ENCODE results near the gene SBF2.
"Not testable (repeated sequence)": the region's sequence is repeated elsewhere in the genome, so short reads cannot be mapped to it uniquely, and the experiment has no call there.

Gene SBF2

GRCh38 chr11:10268746-10269488, 25.1 kb downstream of the SBF2 start:
- in situ Hi-C loops (cut with MboI; ENCODE audit: low sequenced_read_pairs) = no loop called here

GRCh38 chr11:10267821-10268220, 26.2 kb downstream of the SBF2 start:
- in situ Hi-C loops (cut with MboI; ENCODE audit: low sequenced_read_pairs) = no loop called here

DNA sequence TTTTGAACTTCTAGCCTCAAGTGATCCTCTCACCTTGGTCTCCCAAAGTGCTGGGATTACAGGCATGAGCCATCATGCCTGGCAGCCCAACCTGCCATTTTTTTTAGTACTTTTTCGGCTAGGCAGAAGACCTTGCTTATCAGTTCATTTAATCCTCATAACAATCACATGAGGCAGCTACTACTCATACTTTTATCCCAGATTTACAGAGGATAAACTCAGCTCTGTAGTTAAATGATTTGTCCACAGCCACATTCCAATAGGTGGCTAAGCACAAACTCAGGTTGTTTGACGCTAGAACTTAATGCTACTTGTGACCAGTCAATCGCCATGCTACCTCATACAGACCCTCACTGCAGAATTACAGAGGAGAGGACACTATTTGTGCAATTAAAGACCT, 28.1 kb downstream of the SBF2 start:
- in situ Hi-C loops (cut with MboI; ENCODE audit: low sequenced_read_pairs) = no loop called here

DNA sequence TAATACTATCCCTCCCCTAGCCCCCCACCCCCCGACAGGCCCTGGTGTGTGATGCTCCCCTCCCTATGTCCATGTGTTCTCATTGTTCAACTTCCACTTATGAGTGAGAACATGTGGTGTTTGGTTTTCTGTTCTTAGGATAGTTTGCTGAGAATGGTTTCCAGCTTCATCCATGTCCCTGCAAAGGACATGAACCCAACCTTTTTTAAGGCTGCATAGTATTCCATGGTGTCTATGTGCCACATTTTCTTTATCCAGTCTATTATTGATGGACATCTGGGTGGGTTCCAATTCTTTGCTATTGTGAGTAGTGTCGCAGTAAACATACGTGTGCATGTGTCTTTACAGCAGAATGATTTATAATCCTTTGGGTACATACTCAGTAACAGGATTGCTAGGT, 29.3 kb downstream of the SBF2 start:
- in situ Hi-C loops (cut with MboI; ENCODE audit: low sequenced_read_pairs) = not testable (repeated sequence)

DNA sequence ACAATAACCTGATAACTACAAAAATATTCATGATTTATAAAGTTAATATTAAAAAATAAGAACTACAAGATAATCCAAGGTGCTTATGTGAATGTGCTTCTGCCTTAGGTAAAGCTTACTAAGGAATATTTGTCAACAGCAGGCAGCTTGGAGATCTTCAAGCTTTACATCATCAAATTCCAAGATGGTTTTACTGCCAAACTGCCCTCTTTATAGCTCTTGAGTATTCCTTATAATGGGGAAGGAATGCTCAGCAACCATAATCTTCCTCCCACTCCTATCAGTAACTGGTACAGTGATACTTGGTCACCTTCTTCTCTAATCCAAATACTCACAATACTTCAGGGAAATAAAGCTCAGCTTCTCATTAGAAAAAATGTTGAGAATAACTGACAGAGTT, 30.1 kb downstream of the SBF2 start:
- in situ Hi-C loops (cut with MboI; ENCODE audit: low sequenced_read_pairs) = no loop called here

- in situ Hi-C loops (cut with MboI; ENCODE audit: low sequenced_read_pairs) = no loop called here
Observed at GRCh38 chr11:10261821-10262220, 32.2 kb downstream of the SBF2 start.

DNA sequence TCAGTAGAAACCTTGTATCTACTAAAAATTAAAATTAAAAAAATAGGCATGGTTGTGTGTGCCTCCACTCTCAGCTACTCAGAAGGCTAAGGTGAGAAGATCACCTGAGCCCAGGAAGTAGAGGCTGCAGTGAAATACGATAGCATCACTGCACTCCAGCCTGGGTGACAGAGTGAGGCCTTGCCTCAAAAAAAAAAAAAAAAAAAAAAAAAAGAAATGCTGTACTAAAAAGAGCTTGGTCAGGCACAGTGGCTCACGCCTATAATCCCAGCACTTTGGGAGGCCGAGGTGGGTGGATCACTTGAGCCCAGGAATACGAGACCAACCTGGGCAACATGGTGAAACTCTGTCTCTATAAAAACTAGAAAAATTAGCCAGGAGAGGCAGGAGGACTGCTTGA, 36.5 kb downstream of the SBF2 start:
- in situ Hi-C loops (cut with MboI; ENCODE audit: low sequenced_read_pairs) = no loop called here

DNA sequence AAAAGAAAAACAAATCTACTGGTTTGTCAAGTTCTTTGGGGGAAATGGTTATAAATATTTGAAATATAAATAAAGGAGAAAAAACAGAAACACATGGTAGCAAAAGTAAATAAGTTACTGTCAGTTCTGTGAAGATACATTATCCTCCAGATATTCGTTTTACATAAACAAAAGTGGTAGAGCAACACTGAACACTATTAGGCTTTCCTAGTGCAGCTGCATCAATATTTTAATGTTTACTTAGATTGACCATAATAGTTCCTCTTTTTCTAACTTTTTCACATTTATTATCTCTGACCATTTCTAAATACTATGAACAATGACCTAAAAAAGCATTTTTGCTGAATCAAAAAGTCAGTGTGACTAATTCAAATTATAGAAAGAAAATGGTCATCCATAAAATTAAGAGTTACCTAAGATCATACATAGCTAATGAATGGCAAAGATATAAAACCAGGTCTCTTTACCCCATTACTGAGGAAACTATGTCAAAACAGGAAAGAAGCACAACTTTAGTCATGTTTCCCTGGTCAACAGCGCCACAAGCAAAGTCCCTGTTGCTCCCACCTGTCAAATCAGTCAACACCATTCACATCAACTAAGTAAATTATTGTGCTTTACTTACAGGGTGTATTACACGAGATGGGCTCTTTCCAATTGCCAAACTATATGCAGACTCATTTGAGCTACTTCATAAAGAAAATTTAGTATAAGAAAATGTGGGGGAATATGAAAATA, 38.5 kb downstream of the SBF2 start:
- in situ Hi-C loops (cut with MboI; ENCODE audit: low sequenced_read_pairs) = no loop called here

- in situ Hi-C loops (cut with MboI; ENCODE audit: low sequenced_read_pairs) = not testable (repeated sequence)
Observed at GRCh38 chr11:10249448-10250131, 44.4 kb downstream of the SBF2 start.

GRCh38 chr11:10247011-10247410, 47.0 kb downstream of the SBF2 start:
- in situ Hi-C loops (cut with MboI; ENCODE audit: low sequenced_read_pairs) = no loop called here

- in situ Hi-C loops (cut with MboI; ENCODE audit: low sequenced_read_pairs) = no loop called here
Observed at GRCh38 chr11:10243896-10244575, 50.0 kb downstream of the SBF2 start.

GRCh38 chr11:10236840-10237239, 57.2 kb downstream of the SBF2 start:
- in situ Hi-C loops (cut with MboI; ENCODE audit: low sequenced_read_pairs) = no loop called here

- in situ Hi-C loops (cut with MboI; ENCODE audit: low sequenced_read_pairs) = no loop called here
Observed at GRCh38 chr11:10233581-10233980, 60.4 kb downstream of the SBF2 start.

DNA sequence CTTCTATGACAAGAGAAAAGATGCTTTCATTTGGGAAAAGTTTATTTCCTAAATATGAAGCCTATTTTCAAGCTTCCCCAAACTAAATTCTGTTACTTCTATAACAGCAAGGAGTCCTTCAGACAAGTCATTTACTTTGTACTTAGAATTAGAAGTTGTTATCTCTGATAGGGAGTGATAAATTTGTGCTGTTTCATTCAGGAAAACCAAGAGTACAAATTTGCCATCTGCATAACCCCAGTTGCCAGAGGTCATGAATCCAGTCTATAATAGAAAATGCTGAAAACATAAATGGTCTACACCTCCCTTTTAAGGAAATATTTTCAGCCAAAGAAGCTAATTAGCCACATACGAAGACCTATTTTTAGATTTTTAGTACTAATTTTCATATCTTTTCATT, 61.3 kb downstream of the SBF2 start:
- in situ Hi-C loops (cut with MboI; ENCODE audit: low sequenced_read_pairs) = no loop called here

GRCh38 chr11:10231803-10232202, 62.2 kb downstream of the SBF2 start:
- in situ Hi-C loops (cut with MboI; ENCODE audit: low sequenced_read_pairs) = not testable (repeated sequence)

- in situ Hi-C loops (cut with MboI; ENCODE audit: low sequenced_read_pairs) = no loop called here
Observed at GRCh38 chr11:10225553-10225952, 68.5 kb downstream of the SBF2 start.

GRCh38 chr11:10222399-10222798, 71.6 kb downstream of the SBF2 start:
- in situ Hi-C loops (cut with MboI; ENCODE audit: low sequenced_read_pairs) = no loop called here

DNA sequence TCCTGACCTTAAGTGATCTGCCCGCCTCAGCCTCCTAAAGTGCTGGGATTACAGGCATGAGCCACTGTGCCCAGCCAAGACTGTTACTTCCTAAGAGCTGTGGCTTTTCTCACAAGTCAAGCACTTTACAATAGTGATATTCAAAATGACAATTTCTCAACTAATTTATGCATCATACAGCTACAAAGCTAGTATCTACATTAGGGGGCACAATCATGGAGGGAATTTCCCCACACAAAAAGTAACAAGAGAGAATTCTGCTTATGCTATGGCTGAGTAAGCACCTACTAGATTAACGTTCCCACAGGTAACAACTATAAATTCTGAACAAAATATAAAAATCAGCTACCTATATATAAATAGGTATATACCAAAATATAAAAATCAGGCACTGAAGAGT, 72.7 kb downstream of the SBF2 start:
- in situ Hi-C loops (cut with MboI; ENCODE audit: low sequenced_read_pairs) = no loop called here

DNA sequence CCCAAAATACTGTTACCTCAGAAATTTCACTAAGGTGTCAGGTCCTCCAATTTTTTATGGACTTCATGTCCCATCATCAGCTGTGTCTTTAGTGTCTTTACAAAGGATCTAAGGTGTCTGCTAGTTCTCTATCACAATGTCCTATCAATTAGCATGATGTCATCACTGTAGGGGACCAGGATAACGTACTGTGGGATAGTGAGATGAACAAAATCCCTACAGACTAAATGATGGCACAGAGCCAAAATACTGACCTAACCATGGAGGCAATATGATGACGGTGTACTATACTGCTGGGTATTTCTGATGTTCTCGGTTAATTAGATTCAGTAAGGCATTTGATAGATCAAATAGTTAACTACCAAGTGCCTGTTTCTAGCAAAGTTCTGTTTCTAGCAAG, 82.5 kb downstream of the SBF2 start:
- in situ Hi-C loops (cut with MboI; ENCODE audit: low sequenced_read_pairs) = no loop called here

DNA sequence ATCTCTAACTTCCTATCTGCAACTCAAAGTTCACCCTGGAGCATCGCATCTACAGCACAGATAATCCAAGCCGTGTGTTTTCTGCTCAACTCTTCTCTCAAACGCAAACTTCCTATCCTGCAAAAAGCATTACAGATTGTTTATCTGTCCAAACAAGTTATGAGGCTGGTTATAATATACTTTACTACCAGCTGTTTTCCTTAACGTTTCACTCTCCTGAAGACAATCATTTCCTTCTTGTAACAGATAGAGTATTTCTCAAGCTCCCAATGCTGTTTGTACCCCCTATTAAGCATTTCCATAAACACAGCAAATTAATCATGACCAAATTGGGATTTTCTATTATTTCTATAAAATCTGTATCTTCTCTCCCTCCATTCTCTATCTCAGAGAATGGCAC, 84.7 kb downstream of the SBF2 start:
- in situ Hi-C loops (cut with MboI; ENCODE audit: low sequenced_read_pairs) = no loop called here

DNA sequence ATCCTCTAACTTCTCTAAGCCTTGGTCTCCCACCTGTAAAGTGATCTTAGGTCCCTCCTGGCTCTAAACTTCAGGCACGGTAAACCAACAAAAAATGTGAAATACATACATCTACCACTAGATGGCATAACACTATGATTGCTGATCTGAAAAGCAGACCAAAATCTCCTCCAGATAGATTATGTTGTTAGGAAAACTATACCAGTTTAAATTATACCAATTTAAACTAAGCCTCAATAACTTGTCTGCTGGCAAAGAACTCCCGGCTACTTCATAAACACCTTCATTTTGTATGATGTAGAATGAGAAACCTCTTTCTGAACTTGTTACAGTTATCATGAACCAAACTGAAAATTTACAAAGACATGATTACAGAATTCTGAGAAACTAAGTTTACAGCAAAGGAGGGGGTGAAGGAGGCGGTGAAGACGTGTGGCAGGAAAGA, 85.9 kb downstream of the SBF2 start:
- in situ Hi-C loops (cut with MboI; ENCODE audit: low sequenced_read_pairs) = no loop called here
